ENCODE results near the gene ZC3H18.

ZC3H18 gene

DNA sequence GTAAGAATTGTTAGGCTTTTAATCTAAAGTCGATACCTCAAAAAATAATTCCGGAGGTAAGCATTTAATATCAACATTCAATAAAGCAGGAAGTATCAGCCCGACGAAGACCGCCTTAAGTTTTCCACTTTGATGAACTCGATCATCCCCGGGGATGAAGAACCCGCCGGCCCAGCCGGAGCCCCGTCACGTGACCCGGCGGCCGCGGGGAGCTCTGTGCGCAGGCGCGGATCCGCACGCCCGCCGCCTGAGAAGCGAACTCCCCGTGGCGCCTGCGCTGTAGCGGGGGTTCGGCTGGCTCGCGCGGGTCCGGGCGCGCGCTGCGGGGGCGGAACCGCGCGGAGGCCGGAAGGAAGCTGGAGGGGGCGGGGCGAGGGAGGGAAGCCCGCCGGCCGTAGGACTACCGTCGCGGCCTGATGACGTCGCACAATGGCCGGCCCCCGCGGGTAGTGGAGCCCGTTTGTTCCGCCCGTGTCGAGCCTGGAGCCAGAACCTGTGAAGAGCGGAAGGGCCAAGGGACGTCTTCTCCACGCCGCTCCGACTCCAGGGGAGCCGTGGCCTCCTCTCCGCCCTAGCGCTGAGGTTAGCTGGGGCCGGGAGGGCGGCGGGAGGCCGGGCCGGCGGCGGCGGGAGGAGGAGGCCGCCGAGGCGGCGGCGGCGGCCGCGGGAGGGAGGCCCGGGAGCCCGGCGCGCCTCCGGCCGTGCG is at the start of gene ZC3H18:
Gene ZC3H18 (plus strand): TSS at position 419 of the 706 bp plus-strand sequence. CDS start 6,721 bp downstream, outside the sequence.
- in situ Hi-C loops (cut with MboI; ENCODE audit: low pct_unique_long_range_greater_than_20kb, low sequenced_read_pairs, unreplicated experiment), result no loop called here
- no peak for TF ChIP-seq CTCF (IDR thresholded peaks at IDR 0.05; ENCODE audit: extremely low read depth, insufficient read depth, missing control alignments)
- DNase-seq (ENCODE audit: low spot score), result peak; percentile 100

- in situ Hi-C loops (cut with MboI; ENCODE audit: low pct_unique_long_range_greater_than_20kb, low sequenced_read_pairs, unreplicated experiment), result no loop called here
- no peak for DNase-seq (ENCODE audit: low spot score)
- no peak for TF ChIP-seq CTCF (IDR thresholded peaks at IDR 0.05; ENCODE audit: extremely low read depth, insufficient read depth, missing control alignments)
Observed at GRCh38 chr16:88521674-88522073, 48.5 kb upstream of the ZC3H18 start.

DNA sequence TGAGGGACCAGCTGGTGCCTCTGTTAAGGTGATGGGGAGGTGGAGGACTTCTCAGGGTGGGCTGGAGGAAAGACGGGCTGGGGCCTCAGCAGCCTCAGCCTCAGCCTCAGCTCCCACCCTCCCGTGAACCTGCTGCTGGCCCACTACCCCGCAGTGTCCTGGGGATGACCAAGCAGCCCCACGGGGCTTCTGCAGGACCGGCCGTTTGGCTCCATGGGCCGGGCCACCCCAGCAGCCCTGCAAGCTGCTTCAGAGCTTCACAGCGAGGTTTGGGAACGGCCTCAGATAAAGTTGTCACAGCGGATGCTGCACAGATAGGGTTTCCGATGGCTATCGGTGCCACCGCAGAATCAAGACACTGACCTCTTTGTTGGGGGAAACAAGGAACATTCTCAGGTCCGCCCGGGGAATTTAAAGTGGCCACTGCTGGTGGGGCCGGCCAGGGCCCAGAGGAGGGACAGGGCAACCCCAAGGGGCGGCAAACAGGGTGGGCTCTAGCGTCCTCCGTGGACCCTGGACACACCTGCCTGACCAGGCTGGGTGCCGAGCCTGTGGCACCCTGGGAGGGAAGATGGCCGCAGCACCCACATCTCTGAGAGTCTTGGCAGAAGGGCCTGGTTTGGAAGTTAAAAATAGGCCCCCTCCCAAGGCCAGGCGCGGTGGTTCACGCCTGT is 47.8 kb upstream of the ZC3H18 start:
- no peak for TF ChIP-seq CTCF (IDR thresholded peaks at IDR 0.05; ENCODE audit: extremely low read depth, insufficient read depth, missing control alignments)
- in situ Hi-C loops (cut with MboI; ENCODE audit: low pct_unique_long_range_greater_than_20kb, low sequenced_read_pairs, unreplicated experiment), result no loop called here
- no peak for DNase-seq (ENCODE audit: low spot score)

GRCh38 chr16:88523309-88524161 is 46.7 kb upstream of the ZC3H18 start:
- no peak for TF ChIP-seq CTCF (IDR thresholded peaks at IDR 0.05; ENCODE audit: extremely low read depth, insufficient read depth, missing control alignments)
- in situ Hi-C loops (cut with MboI; ENCODE audit: low pct_unique_long_range_greater_than_20kb, low sequenced_read_pairs, unreplicated experiment), result no loop called here
- no peak for DNase-seq (ENCODE audit: low spot score)

DNA sequence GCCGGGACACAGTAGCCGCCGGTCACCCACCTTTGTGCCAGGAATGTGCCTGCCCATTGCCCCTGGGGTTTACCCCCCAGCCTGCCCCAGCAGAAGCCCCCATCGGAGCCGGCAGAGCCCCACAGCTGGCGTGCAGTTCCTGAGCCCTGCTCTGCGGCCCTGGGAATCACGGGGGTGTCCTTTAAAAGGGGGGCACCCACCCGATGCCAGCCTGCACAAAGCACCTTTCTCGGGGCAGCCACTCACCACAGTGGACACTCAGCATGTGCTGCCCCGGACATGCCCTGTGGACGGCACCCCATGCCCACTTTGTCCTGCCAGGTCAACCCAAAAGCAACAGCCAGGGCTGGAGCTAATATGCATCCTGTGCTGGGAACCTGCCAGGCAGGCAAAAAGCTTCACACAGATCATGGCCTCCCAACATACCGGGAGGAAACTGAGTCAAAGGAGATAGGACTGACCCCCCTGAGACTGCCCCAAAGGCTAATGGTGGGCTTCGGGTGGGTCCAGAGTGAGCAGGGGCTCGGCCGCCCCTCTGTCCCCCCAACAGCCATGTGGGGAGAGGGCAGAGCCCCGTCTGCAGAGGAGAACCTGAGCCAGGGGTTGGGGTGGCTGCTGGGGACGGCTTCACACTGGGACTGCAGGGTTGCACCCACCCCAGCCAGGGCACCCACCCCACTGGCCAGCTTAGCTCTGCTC is 45.8 kb upstream of the ZC3H18 start:
- in situ Hi-C loops (cut with MboI; ENCODE audit: low pct_unique_long_range_greater_than_20kb, low sequenced_read_pairs, unreplicated experiment), result no loop called here
- no peak for DNase-seq (ENCODE audit: low spot score)
- TF ChIP-seq CTCF (IDR thresholded peaks at IDR 0.05; ENCODE audit: extremely low read depth, insufficient read depth, missing control alignments), result no peak
